H1 (cell line): Measurements from ENCODE around the gene SLC25A6. TPM values are rescaled to one million over a fixed set of nuclear protein-coding genes. Genes with fewer than 3 reads are reported as not detected.

Source experiments
- CTCF ChIA-PET: fragments of 300-600 bp; sonication (Branson Sonifier 250); formaldehyde crosslinking; loops from one replicate; lab custom pipeline; 2021; ENCODE audit not compliant: partially characterized antibody; lab: Charles Lee
- POLR2A ChIA-PET: fragments of 300-600 bp; sonication (Branson Sonifier 250); formaldehyde crosslinking; loops from one replicate; lab custom pipeline; 2021; ENCODE audit warnings: inconsistent platforms; ENCODE audit not compliant: partially characterized antibody; lab: Charles Lee
- DNase-seq, 2 experiments: peaks; one replicate each; pipeline versions ENCODE4 v3.0.0 to v3.0.0-alpha.2; 2010 to 2022; ENCODE audit warnings: low spot score in 2 of 2, low read depth in 1 of 2, mixed read lengths in 1 of 2
- FAIRE-seq: peaks from 2 replicates; lab custom pipeline; 2011; peaks lifted over from hg19 to GRCh38; lab: Jason Lieb, UNC
- H2AFZ ChIP-seq: 2 replicates; pipeline ENCODE4 v1.8.1; 2012; ENCODE audit warnings: low read length, inconsistent platforms
- H2AK5ac ChIP-seq: 2 replicates; pipeline ENCODE4 v1.6.1; 2013; ENCODE audit warnings: low read depth, low read length
- H2BK120ac ChIP-seq: replicated peaks from 2 replicates; pipeline ENCODE3; 2013; ENCODE audit warnings: low read depth, low read length, inconsistent platforms
- H2BK12ac ChIP-seq: 2 replicates; pipeline ENCODE4 v1.6.1; 2013; ENCODE audit warnings: low read depth, low read length
- H2BK15ac ChIP-seq: 2 replicates; pipeline ENCODE4 v1.6.1; 2013; ENCODE audit warnings: low read length
- H2BK20ac ChIP-seq: 2 replicates; pipeline ENCODE4 v1.6.1; 2013; ENCODE audit warnings: low read length
- H2BK5ac ChIP-seq: 2 replicates; pipeline ENCODE4 v1.6.1; 2013; ENCODE audit warnings: low read depth, low read length
- H3K14ac ChIP-seq: 2 replicates; pipeline ENCODE4 v1.6.1; 2013; ENCODE audit warnings: inconsistent platforms; ENCODE audit not compliant: insufficient read length
- H3K18ac ChIP-seq: 2 replicates; pipeline ENCODE4 v1.6.1; 2013; ENCODE audit warnings: low read length; ENCODE audit errors: extremely low read depth
- H3K23ac ChIP-seq: 2 replicates; pipeline ENCODE4 v1.6.1; 2013; ENCODE audit warnings: inconsistent platforms; ENCODE audit not compliant: insufficient read length
- H3K23me2 ChIP-seq: 2 replicates; pipeline ENCODE4 v1.6.1; 2013; ENCODE audit warnings: low read depth, low read length
- H3K27ac ChIP-seq: 2 replicates; pipeline ENCODE4 v1.6.1; 2011; ENCODE audit warnings: low read depth, low read length, inconsistent platforms
- H3K27me3 ChIP-seq, 4 experiments: replicated peaks in 1 of 4; 1 replicate in 1 of 4; 2 replicates in 3 of 4; pipeline versions ENCODE4 v1.6.1 to v1.8.1; 2011 to 2013; ENCODE audit warnings: low read length in 3 of 4, mild to moderate bottlenecking in 3 of 4, inconsistent platforms in 2 of 4, mixed read lengths in 2 of 4, moderate library complexity in 1 of 4; ENCODE audit not compliant: control insufficient read depth in 3 of 4, insufficient read depth in 3 of 4; ENCODE audit errors: extremely low read depth in 1 of 4
- H3K36me3 ChIP-seq, 4 experiments: 2 replicates each; pipeline versions ENCODE4 v1.6.1 to v1.8.1; 2011 to 2013; ENCODE audit warnings: mild to moderate bottlenecking in 4 of 4, low read length in 3 of 4, moderate library complexity in 2 of 4, control low read depth in 1 of 4, inconsistent platforms in 1 of 4; ENCODE audit not compliant: insufficient read depth in 4 of 4, control insufficient read depth in 2 of 4
- H3K4ac ChIP-seq: replicated peaks from 2 replicates; pipeline ENCODE3; 2013; ENCODE audit warnings: low read length, low read depth, mixed read lengths, inconsistent platforms; ENCODE audit not compliant: insufficient read length
- H3K4me1 ChIP-seq, 4 experiments: replicated peaks in 1 of 4; 1 replicate in 1 of 4; 2 replicates in 3 of 4; pipeline versions ENCODE4 v1.6.1 to v1.8.1; 2011 to 2013; ENCODE audit warnings: low read length in 3 of 4, inconsistent platforms in 2 of 4, mixed read lengths in 1 of 4; ENCODE audit not compliant: insufficient read depth in 4 of 4, control insufficient read depth in 3 of 4
- H3K4me2 ChIP-seq, 2 experiments: 2 replicates each; pipeline versions ENCODE4 v1.6.1 to v1.8.1; 2011 to 2013; ENCODE audit warnings: low read depth in 2 of 2, low read length in 2 of 2, control low read depth in 1 of 2, inconsistent platforms in 1 of 2, mild to moderate bottlenecking in 1 of 2; ENCODE audit not compliant: insufficient read depth in 1 of 2
- H3K4me3 ChIP-seq, 4 experiments: fragments of 200-600, 300-600 bp in 1 of 4; sonication (generic), shearing (Covaris generic), sonication (Bioruptor Twin) in 1 of 4; 2 replicates each; pipeline versions ENCODE4 v1.5.1 to v1.8.1; 2011 to 2016; ENCODE audit warnings: low read length in 4 of 4, low read depth in 3 of 4, control low read depth in 2 of 4, inconsistent platforms in 2 of 4, mild to moderate bottlenecking in 2 of 4, mixed read lengths in 1 of 4, moderate library complexity in 1 of 4; ENCODE audit not compliant: insufficient read depth in 2 of 4; ENCODE audit errors: extremely low read depth in 1 of 4
- H3K56ac ChIP-seq: replicated peaks from 2 replicates; pipeline ENCODE3; 2013; ENCODE audit warnings: low read depth, mild to moderate bottlenecking, mixed read lengths, low read length, inconsistent platforms; ENCODE audit not compliant: insufficient read length
- H3K79me1 ChIP-seq: 2 replicates; pipeline ENCODE4 v1.6.1; 2013; ENCODE audit warnings: low read depth, low read length, control low read depth
- H3K79me2 ChIP-seq, 2 experiments: 2 replicates each; pipeline versions ENCODE4 v1.6.1 to v1.8.1; 2012 to 2013; ENCODE audit warnings: low read length in 2 of 2, mild to moderate bottlenecking in 2 of 2, inconsistent platforms in 1 of 2; ENCODE audit not compliant: insufficient read depth in 2 of 2, control insufficient read depth in 1 of 2
- H3K9ac ChIP-seq, 4 experiments: replicated peaks in 1 of 4; 1 replicate in 1 of 4; 2 replicates in 3 of 4; pipeline versions ENCODE4 v1.6.1 to v1.8.1; 2011 to 2013; ENCODE audit warnings: low read depth in 3 of 4, low read length in 3 of 4, control low read depth in 2 of 4, mild to moderate bottlenecking in 2 of 4, moderate library complexity in 2 of 4, inconsistent platforms in 1 of 4; ENCODE audit errors: extremely low read depth in 1 of 4
- H3K9me3 ChIP-seq, 2 experiments: 2 replicates each; pipeline versions ENCODE4 v1.6.1 to v1.8.1; 2012 to 2013; ENCODE audit warnings: mild to moderate bottlenecking in 2 of 2, moderate library complexity in 2 of 2, control low read depth in 1 of 2, inconsistent platforms in 1 of 2, low read depth in 1 of 2, low read length in 1 of 2, mixed read lengths in 1 of 2; ENCODE audit not compliant: insufficient read depth in 2 of 2
- H4K20me1 ChIP-seq, 2 experiments: replicated peaks in 1 of 2; 2 replicates each; pipeline versions ENCODE3 to v1.8.1; 2011 to 2013; ENCODE audit warnings: inconsistent platforms in 2 of 2, low read length in 2 of 2, mild to moderate bottlenecking in 1 of 2; ENCODE audit not compliant: insufficient read depth in 2 of 2, control insufficient read depth in 1 of 2
- H4K5ac ChIP-seq: 2 replicates; pipeline ENCODE4 v1.6.1; 2013; ENCODE audit warnings: low read length, low read depth, mixed read lengths, inconsistent platforms; ENCODE audit not compliant: insufficient read length
- H4K8ac ChIP-seq: 2 replicates; pipeline ENCODE4 v1.8.0; 2013; ENCODE audit warnings: mild to moderate bottlenecking, moderate library complexity, low read length, inconsistent platforms; ENCODE audit not compliant: insufficient read depth; ENCODE audit errors: extremely low read depth
- H4K91ac ChIP-seq: replicated peaks from 2 replicates; pipeline ENCODE3; 2013; ENCODE audit warnings: low read length, mixed read lengths, inconsistent platforms; ENCODE audit not compliant: insufficient read length
- BACH1 ChIP-seq: IDR thresholded peaks from 2 replicates; pipeline ENCODE4 v1.6.1; 2012; ENCODE audit warnings: low read length, improper control_type of control experiment
- CBX5 ChIP-seq: fragments of 300-800, 300-1000 bp; sonication (generic); IDR thresholded peaks from 2 replicates; pipeline ENCODE4 v1.7.1; 2016; ENCODE audit warnings: antibody characterized with exemption, low read length, low read depth
- GTF2F1 ChIP-seq: IDR thresholded peaks from 2 replicates; pipeline ENCODE4 v1.6.1; 2012; ENCODE audit warnings: low read depth, low read length, improper control_type of control experiment, borderline replicate concordance
- JUN ChIP-seq: IDR thresholded peaks from 2 replicates; pipeline ENCODE4 v1.6.1; 2011; ENCODE audit warnings: low read depth, mild to moderate bottlenecking, improper control_type of control experiment, low read length
- MAX ChIP-seq: IDR thresholded peaks from 2 replicates; pipeline ENCODE4 v1.6.1; 2012; ENCODE audit warnings: inconsistent platforms
- RNF2 ChIP-seq: fragments of 200-900, 300-1000 bp; sonication (generic); IDR thresholded peaks from 2 replicates; pipeline ENCODE4 v1.7.1; 2016; ENCODE audit warnings: borderline replicate concordance, low read depth, mild to moderate bottlenecking, antibody characterized with exemption, low read length; ENCODE audit not compliant: poor library complexity, severe bottlenecking; ENCODE audit errors: missing control alignments
- WGBS, 2 experiments: shearing (Covaris generic) in 1 of 2; methylation state at CpG; one replicate each; pipeline versions ENCODE4 v1.1.6 to v1.1.7; 2013 to 2015; ENCODE audit warnings: low lambda C conversion rate in 2 of 2, mixed read lengths in 2 of 2, inconsistent platforms in 1 of 2, low coverage in 1 of 2, missing lambda C conversion rate in 1 of 2; ENCODE audit not compliant: insufficient replicate concordance in 2 of 2, insufficient coverage in 1 of 2, insufficient read length in 1 of 2; ENCODE audit errors: extremely low coverage in 1 of 2, missing lambda C conversion rate in 1 of 2; 5-methylcytosine and 5-hydroxymethylcytosine counted together
- polyA plus RNA-seq, 7 experiments: library from polyadenylated mRNA; depleted of rRNA in 3 of 7; stranded (reverse) in 5 of 7; unstranded in 2 of 7; fragments of >200 nt in 5 of 7; fragments of 200-250 nt in 2 of 7; gene quantifications; 1 replicate in 5 of 7; 2 replicates in 1 of 7; 4 replicates in 1 of 7; pipeline versions ENCODE4 v1.2.1 to v1.2.3, GENCODE V29; 2011 to 2013; ENCODE audit warnings: missing spikeins in 2 of 7, mixed read lengths in 2 of 7
- total RNA-seq: library from RNA; stranded (reverse); fragmentation: NEBNext Ultra II Directional; extraction: Animal tissue kit (Norgen Biotek cat#: 25700); gene quantifications from 2 replicates; pipeline ENCODE4 v1.2.1, GENCODE V29; 2021

SLC25A6 gene
- total and polyA plus RNA-seq, 2 of the 8 experiments (the other 6 are each of a cell fraction or from before 2014, with no cell fraction given) = 487 to 1,220 TPM

- no peak overlapping the region for H2BK12ac ChIP-seq
- ChIA-PET POLR2A (no interaction called here), CTCF (no interaction called here)
- no peak overlapping the region for H4K5ac ChIP-seq
- peak overlapping the region; percentile 19; the same call in 1 of the 2 replicates for H4K8ac ChIP-seq
- no peak overlapping the region for H2BK120ac ChIP-seq
- no peak overlapping the region for H2BK15ac ChIP-seq
- no peak overlapping the region for H2AK5ac ChIP-seq
- H4K20me1 ChIP-seq = no peaks in the 10 kb centered on the region
- 91% methylated on average over 41 of the region's 49 CpGs; no CpG with 5 or more reads in 1 of the 2 experiments for WGBS, 2 experiments
- H3K79me2 ChIP-seq = no peaks in the 10 kb centered on the region
- H3K56ac ChIP-seq = no peak overlapping the region
- no peaks in the 10 kb centered on the region for H3K36me3 ChIP-seq
- H2BK20ac ChIP-seq = no peak overlapping the region
- no peak overlapping the region for H3K27ac ChIP-seq
- H2BK5ac ChIP-seq = no peak overlapping the region
- no peaks in the 10 kb centered on the region for H3K79me1 ChIP-seq
- TF ChIP-seq CBX5 (no peak), BACH1 (no peak), MAX (no peak), RNF2 (no peak), JUN (no peak), GTF2F1 (no peak)
- TF ChIP-seq, all 59 proteins: peak for 0
- Histone ChIP-seq H3K4ac (no peak overlapping the region), H3K4me3 (no peak overlapping the region), H2AFZ (no peak overlapping the region), H3K27me3 (no peaks in the 10 kb centered on the region), H4K91ac (no peak overlapping the region), H3K9me3 (peaks cover 0 to 5% of the 10 kb centered on the region in 2 experiments; a peak in 2 of 4 replicates), H3K4me2 (no peak overlapping the region), H3K9ac (no peak overlapping the region), H3K23me2 (no peaks in the 10 kb centered on the region; the same call in 1 of the 2 replicates), H3K4me1 (peaks cover 2 to 6% (median 5%) of the 10 kb centered on the region in 4 experiments; a peak in 5 of 7 replicates), H3K14ac (no peak overlapping the region), H3K18ac (no peak overlapping the region), H3K23ac (no peak overlapping the region)
- no peak for DNase-seq
- FAIRE-seq = no peak
Observed at GRCh38 chrX:1351981-1352714, 39.8 kb downstream of the SLC25A6 start.
